SW 1271 (cell line): Measurements from ENCODE around the gene MTOR.

Experiments
- DNase-seq, 2 experiments: peaks; one replicate each; lab custom pipeline; 2025; lab: John Stamatoyannopoulos, UW

The MTOR gene

DNA sequence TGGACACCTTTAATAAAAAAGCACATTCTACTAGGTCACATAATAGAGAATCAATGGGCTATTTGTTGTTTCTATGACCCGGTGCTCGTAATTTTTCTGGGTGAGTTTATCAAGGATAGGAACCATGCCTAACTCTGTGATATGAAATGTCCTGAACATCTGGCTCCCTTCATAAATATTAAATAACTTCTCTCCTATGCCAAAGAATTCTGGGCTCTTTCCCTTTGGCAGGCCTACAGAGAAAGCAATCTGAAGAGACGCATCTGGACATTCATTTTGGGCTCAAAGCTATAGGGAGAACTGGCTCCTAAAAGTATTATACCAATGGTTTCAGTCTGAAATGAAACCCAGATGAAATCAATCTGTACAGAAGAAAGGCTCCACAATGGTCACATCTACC is 112.0 kb downstream of the MTOR start:
- DNase-seq = no peak

- no peak for DNase-seq
Observed at GRCh38 chr1:11147197-11147770, 115.1 kb downstream of the MTOR start.

DNA sequence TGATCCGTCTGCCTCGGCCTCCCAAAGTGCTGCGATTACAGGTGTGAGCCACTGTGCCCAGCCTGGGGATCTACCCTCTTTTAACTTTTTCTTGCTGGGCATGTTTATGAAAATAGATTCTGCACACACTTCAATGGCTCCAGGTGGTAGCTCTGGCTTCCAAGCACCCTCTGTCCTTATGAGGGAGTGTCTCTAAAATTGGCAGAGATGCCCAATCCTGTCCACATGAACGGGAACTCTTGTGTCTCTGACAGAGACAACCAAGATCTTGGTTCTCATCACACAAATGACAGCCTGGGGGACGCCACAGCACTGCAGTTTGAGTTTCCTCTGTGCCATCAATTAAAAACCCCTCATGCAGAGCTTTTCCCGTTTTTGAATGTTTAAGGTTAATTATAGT is 116.6 kb downstream of the MTOR start:
- DNase-seq = no peak

DNA sequence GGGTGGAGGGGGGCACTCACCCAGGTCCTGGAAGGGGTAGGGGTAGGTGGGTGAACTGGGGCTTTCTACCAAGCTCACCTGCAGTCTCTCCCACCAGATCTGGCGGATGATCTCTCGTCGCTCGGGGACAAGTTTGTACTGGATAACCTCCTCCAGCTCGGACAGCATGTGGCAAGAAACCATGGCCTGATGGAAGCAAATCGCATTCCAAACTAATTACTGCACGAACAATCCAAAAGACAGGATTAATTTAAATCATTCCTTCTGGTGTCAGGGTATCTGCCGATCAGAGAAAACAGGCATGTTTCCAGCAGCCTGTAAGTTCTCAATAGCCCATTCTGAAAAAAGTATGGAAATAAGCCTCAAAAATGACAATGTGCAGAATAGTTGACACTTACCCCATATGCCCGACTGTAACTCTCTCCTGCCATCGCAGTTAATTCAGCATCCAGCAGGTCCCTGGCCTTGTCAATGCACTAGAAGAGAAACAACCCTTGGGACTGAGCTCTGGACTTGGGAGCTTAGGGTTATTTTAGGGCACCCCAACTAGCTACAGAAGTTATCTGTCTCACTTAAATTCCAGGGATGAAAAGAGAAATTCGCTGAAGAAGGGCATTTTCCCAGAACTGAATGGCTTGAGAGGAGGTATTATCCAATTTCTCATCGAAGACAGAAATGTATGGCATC is 117.6 kb downstream of the MTOR start:
- no peak for DNase-seq

GRCh38 chr1:11143907-11144306 is 118.4 kb downstream of the MTOR start:
- no peak for DNase-seq

DNA sequence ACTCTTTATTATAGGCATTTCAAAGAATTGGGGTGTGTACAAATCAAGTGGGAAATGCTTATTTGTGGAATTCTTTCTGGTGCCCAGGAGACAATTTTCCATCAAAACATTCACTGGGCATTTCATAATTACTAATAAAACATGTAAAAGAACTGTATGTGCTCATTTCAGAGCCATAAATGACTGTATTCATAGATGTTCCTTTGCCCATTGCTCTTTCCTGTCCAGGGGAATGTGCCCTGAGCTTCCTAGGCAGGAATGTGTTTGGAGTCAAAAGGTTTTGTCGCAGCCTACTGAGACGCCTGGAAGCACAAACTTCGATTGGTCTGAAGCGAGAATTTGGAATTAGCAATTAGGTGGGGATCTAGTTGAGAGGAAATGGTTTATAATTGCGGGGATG is 119.0 kb downstream of the MTOR start:
- DNase-seq = no peak

GRCh38 chr1:11142618-11143391 is 119.5 kb downstream of the MTOR start:
- no peak for DNase-seq

GRCh38 chr1:11138952-11139351 is 123.4 kb downstream of the MTOR start:
- DNase-seq = no peak

DNA sequence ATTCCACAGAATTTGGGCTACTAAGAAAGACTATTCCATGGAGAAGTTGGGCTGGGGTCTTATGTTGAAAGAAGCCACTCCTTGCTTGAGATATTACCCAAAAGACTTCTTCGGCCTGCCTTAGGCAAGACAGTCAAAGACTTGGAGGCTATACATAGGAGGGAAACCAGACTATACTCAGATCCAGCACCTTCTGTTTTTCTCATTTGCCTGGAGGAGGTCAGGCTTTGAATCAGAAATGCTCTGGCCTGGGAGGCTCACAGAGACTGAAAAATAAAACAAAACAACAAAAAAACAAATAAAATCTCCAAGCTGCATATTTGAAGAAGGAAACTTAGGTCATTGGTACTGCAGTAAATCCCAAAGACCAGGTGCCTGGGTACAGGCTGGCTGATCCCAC is 124.3 kb downstream of the MTOR start:
- DNase-seq = no peak

DNA sequence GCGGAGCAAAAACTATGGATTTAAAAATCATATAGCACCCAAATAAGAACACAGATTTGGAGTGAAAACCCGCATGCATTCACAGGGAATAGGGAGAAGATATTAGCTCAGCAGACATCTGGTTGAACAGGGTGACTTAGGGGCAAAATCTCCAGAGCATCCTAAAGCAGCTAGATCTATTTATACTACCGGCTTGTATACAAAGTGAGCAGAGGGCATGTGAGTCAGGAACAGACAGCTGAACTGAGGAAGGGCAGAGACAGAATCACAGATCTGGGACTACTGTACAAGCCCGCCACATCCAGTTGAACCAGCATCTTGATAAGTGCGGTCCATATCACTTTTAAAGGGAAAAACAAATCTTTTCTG is 127.5 kb downstream of the MTOR start:
- no peak for DNase-seq

GRCh38 chr1:11134251-11134897 is 128.0 kb downstream of the MTOR start:
- DNase-seq = no peak

DNA sequence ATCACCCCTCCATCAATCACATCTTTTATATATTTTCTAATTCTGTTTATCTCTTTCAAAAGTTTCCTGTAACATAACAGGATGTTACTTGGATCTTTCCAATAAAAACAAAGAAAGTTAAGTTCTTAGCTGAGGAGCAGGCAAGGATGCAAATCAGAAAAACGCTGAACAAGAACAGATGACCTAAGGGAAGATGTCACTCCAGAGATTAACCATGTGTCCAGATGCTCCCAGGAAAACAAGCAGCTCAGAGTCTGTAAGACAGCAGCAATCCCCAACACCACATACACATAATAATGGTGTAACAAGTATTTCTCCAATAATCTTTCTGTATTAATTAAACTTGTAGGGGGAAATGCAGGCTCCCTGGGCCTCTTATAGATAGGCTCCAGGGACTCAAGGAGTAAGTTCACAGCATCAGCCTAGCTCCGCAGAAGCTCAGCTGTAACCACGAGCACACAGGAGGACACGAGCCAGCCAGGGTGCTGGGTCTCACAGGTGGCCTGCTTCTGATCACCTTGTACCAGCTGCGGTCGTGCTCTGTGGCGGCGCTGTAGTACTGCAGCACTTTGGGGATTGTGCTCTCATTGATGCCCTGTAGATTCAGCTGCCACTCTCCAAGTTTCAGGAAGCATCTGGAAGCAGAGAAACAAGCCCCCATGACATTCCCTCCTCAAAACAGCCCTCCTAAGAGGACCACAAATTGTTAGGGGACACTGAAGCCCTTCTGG is 129.6 kb downstream of the MTOR start:
- DNase-seq = no peak

DNA sequence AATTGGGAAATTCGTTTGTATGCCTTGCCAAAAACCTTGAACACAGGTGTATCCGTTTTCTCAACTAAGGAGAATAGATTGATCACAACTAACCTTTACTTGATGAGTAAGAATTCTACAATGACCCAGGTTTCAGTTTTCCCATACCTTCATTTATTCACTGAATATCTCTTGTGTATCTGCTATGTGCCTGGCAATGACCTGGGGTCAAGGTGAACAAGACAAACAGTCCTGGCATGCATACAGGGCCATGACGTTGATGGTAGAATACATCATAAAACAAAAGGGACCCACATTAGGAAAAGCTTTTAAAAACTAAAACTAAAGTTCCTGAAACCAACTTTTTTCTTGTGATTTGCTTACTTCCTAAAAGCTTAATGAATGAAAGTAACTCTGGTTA is 130.5 kb downstream of the MTOR start:
- no peak for DNase-seq

GRCh38 chr1:11130406-11130805 is 131.9 kb downstream of the MTOR start:
- no peak for DNase-seq

GRCh38 chr1:11129649-11130390 is 132.5 kb downstream of the MTOR start:
- DNase-seq = no peak

DNA sequence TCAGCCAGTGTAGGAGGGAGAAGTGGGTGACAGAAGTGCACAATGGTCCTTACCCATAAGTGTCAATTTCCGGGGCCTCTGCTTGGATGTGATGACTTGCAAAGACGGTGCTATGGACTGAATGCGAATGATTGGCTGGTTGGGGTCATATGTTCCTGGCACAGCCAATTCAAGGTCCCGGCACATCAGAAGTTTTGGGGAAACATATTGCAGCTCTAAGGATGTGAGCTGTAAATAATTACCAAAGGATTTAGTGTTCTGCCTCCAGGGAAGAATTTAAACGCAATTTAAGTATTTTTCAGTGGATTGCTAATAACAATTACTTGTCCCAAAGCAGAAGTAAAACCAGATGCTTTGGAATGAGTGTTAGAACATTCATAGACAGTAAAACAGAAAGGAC is 135.8 kb downstream of the MTOR start:
- no peak for DNase-seq

DNA sequence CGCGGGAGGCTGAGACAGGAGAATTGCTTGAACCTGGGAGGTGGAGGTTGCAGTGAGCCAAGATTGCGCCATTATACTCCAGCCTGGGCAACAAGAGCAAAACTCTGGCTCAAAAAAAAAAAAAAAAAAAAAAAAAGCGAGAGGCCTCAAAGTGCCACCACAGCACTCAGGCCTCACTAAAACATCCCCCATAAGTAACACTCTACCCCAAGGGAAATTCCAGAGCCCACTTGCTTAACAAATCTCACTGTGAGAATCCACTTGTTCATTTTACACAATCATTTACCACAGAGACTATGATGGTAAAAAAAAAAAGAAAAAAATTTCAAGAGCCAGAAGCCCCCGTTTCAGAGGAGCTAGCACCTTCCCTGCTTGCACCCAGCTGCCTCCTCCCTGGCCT is 136.4 kb downstream of the MTOR start:
- DNase-seq = no peak

- DNase-seq = no peak
Observed at GRCh38 chr1:11124965-11125364, 137.4 kb downstream of the MTOR start.

DNA sequence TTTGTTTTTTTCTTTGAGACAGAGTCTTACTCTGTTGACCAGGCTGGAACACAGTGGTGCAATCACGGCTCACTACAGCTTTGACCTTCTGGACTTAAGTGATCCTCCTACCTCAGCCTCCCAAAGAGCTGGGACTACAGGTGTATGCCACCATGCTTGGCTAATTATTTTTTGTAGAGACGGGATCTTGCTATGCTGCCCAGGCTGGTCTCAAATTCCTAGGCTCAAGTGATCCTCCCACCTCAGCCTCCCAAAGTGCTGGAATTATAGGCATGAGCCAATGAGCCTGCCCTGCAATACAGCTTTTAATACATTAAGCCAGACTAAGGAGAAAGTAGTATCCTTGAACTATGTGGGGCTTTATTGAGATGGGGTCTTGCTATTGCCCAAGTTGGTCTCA is 146.0 kb downstream of the MTOR start:
- no peak for DNase-seq

DNA sequence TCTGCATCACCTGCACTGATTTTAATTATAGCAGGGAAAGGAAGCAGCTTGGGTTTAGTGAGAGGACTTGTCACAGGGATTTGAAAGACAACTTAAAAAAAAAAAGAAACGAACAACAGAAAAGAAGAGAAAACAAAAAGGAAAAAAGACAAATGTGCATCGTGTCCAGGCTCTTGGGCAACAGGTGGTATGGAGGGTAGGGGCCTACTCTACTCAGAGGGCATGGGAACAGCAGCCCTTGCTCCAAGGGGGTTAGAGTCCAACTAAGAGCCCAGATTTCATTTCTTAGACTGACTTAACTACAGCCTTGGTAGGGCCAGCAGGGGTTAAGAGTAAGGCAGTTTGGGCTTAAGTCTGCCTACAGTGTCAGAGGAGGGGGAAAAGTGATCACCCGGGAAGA is 147.4 kb downstream of the MTOR start:
- DNase-seq = no peak

- DNase-seq = no peak
Observed at GRCh38 chr1:11109047-11109760, 153.1 kb downstream of the MTOR start.
